Inflammatory macrophage treated with lipopolysaccharide for 4 hours (primary cell): Measurements from ENCODE around the gene TSPAN9.

Source experiments
- DNase-seq: peaks from one replicate; pipeline ENCODE4 v3.0.0-alpha.2; 2020

The TSPAN9 gene

DNA sequence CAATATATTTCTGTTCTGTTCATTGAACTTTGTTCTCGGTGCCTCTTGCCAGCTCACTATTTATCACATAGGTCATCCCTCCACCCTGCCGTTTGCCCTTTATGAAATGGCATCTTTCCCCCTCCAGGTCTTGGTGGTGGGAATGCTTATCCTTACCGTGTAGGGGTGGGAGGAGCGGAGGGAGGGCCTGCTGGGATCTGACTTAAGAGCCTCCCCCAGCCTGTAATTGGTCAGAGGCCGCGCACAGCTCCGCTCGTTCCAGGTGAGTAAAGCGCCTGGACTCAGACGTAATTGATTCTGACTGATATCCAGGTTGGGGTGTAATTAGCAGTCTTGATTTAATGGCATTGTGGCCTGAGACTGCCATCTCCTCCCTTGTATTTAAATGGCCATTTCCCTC is 185.3 kb downstream of the TSPAN9 start:
- no peak for DNase-seq

DNA sequence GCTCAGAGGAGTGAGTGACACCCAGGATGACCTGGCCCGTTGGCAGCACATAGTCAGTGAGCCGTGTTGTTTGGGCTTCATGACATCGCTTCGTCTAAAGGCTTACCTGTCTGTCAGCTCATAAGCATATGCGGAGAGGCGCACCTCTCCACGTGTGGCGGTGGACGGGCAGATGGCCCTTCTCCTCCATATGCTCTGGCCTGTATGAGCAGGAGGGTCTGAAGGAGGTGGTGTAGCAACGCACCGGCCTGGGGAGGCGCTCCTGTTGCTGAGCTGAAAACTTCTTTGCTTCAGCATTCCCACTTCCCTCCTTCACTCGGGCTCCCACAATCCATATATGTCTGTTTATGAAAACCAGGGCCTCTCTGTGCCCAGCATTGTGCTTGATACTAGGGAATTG is 186.1 kb downstream of the TSPAN9 start:
- DNase-seq: no peak

DNA sequence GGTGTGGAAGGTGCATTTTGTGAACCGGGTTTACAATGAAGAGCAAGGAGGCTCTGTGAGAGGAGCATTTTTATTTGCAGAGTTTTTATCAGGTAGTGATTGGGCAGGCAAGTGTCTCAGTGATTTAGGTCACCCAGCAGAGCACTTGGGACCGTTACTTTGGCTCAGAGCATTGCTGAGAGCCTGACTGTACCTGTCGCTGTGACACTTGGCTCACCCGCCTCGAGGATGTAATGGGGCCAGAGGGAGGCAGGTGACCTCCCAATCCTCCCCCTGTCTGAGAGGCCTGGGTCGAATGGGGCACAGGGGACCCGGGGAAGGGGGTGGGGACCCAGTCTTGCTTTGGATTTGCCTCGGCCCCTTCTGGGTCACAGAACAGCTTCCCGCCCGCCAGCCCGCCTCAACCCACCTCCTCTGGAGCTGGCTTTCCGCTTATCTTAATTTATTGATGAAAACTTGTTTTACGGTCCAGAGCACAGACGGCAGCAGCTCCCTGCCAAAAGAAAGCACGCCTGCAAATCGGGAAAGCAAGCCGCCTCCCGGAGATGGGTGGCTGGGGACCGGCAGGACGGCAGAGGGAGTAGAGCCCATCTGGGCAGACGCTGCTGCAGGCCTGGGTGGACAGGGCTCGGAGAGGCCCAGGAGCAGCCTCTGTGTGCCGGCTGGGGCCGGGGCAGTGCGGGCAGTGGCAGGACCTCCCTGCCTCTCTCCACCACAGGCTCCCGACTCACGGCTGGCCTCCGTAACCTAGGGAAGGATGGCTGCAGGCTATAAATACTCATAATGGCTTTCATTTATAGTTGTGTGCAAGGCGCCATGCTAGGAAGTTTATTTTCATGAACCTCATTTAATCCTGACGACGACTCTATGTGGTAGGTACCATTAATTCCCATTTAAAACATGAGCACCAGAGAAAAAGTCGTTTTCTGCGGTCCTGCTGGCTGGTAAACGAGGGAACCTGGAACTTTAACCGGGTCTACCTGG is 187.1 kb downstream of the TSPAN9 start:
- no peak for DNase-seq

DNA sequence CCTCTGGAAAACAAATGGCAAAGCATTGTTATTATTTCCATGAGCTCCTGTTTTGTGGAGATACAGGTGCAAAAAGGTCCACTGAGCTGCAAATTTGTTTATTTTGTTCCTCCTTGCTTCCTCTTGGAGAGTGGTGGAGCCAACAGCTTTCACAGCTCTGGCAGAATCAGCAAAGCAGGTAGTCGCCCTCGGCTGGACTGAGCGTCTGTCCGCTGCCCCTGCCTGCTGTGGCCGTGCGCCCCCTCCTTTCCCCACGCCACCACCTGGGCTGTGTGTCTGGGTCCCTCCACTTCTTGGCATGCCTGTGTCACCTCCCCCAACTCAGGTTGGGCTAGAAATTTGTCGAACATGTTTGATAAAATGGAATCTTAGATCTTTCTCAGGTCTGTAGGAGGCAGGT is 188.2 kb downstream of the TSPAN9 start:
- no peak for DNase-seq

DNA sequence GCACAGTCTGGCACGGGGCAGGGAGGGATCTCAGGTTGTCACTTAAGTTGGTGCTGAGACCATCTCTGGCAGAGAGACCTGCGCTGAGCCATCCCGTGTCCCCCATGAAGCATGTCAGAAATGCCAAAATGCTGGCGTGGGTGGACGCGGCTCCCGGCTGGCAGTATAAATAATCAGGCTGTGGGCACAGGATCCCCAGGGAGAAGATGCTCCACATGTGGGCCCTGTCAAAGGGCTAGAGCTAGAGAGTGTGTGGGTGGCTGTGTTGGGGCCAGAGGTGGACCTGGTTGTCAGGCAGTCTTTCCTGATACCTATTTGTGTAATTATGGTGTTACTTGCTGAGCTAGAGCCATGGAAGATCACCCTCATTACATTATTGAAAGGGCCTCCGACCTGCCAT is 189.5 kb downstream of the TSPAN9 start:
- DNase-seq: no peak

DNA sequence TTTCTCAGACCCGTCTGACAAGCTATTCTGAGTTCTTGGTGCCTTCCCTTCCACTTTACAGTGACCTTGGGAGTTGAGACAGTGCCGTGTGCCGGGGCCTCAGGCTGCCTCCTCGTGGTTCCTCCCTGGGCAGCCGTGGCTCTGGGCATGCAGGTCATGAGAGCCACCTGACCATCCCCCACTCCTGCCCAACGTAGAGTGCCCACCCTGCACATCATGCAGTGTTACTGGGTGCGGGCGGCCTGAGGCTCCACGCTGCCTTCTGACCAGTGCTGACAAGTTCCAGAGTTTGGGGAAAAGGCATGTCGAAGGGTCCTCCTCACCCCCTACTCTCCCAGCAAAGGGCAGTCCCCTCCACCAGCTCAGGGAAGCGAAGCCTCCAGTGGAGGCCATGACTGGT is 190.5 kb downstream of the TSPAN9 start:
- no peak for DNase-seq

DNA sequence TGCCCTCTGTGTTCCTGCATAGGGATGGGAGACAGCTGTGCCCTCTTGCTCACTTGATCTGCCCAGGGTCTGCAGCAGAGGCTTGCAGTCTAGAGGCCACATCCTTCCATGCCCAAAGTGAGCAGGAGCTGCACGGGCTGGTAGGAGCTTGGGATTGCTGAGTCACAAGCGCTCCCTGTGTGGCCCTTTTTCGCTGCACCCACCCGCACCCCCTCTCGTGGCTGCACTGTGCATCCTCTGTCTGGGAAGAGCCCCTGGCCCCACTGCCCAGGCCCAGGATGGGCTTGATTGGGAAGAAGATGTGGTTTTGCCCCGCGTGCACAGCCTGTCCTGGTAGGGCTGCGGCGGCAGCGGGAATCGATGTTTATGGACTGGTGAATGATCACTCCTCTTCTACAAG is 192.4 kb downstream of the TSPAN9 start:
- DNase-seq: no peak

DNA sequence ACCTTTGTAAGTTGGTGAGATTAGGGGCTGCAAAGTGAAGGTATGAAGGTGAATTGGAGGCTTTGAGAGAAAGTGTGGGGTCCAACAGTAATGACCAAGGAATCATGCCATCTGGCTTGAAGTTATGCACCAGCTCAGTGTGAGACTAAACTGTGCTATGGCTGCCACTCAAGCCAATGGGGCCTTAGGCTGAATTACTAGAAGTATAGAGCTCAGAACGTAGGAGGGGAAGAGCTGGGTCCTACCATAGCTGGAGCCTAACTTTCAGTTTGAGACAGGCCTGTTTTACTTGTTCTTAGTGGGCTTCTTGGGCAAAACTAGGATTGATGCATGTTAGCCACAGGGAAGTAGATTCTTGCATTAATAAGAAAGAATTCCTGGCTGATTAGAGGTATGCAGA is 194.0 kb downstream of the TSPAN9 start:
- DNase-seq: no peak

DNA sequence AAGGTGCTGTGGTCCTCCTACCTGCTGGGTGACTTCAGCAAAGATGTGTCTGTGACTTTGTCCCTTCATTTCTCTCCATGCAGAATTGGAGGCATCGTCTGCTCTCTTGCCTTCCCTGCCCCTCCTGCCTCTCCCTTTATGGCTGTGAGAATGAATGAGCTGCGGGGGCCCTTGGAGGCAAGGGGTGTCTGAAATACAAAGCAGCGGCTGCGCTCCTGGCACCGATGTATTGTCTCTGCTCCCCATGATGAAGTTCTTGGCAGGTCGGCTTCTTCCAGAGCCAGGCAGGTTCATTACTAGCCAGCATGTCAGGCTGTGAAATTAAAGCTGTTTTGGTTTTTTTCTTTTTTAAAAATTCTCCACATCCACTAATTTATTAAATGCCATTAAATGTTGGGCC is 194.5 kb downstream of the TSPAN9 start:
- DNase-seq: no peak

DNA sequence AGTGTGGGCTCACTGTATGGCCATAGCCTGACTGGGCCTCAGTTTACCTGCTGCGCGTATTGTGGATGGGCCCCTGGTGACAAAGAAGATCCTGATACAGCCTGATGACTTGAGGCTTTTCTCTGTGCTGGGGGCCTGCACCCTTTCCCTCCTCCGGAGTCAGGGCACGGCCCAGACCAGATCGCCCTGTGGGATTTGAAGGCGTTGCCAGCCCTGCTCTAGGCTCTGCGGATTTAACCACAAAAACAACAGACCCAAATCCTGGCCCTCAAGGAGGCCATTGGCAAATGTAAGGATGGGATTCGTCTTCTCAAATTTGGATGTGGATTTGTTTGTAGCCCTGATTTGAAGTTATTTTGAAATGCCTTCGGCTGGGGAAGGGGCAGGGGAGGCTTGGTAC is 195.8 kb downstream of the TSPAN9 start:
- DNase-seq: no peak

DNA sequence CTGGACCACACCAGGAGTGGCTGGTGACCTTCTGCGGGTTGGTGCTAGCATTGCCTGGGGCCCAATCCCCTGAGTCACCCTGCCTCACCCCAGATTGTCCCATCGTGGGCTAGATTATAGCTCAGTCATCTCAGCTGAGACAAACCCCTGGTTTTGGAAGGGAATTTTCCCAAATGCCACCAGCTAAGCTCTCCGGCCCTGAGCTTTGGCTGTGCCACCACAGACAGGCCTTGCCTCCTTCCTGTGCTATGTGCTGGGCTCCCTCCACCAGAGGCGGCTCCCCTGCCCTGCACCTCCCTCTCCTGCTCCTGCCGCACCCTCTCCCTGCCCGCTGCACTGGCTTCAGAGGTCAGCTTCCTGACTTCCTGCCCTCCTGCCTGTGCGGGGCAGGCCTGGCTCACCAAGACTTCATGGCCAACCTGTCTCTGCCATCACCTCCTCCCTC is 196.3 kb downstream of the TSPAN9 start:
- DNase-seq: no peak

DNA sequence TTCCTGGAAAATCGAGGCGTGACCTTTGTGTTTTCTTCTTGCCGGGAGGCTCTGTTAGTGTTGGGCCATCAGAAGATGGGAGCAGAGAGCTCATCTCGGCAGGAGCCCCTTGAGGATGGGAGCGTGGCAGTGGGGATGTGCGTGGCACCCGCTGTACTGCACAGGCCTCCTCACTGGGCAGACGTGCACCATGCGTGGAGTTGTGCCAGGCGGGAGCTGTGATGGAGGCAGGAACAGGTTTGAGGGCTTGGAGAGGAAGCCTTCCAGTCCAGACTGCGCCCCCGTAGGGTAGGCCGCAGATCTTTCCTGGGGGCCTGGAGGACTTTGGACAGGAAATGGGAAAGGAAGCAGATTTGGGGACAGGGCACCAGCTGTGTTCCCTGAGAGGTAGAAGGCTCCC is 197.5 kb downstream of the TSPAN9 start:
- DNase-seq: no peak

DNA sequence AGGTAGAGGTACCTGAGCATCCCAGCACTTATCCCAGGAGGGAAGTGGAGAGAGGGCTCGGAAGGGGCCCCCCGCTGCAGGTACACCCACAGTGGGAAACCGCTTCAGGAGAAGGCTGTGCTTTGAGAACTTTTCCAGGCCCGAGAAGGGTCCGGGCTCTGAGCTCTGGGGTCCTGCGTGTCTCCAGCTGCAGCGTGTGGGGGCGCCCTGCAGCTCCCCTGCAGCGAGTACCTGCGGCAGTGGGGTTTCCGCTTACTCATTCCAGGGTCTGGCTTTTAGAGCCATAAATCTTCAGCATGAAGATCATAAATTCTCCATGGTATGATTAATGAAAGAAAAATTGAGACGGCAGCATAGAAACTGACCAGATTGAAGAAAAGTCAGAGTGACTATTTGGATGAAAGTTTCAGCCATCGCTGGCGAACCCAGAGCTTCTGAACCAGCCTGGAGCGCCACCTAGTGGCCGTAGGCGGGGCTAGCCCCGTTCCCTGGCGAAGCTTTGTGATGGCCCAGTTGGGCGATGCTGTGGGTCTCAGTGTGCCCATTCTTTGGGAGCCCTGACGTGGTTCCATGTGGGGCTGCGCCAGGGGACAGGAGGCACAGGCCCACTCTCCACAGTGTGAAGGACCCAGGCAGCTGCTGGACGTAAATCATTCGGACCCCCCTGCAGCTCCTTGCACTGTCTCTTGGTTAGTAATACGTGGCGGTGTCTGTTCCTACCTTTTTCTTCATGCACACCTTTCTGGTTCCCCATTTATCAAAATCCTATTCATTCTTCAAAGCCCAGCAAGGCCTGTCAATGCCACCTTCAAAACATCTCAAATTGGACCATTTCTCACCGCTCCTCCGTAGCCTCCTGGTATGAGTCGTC is 198.2 kb downstream of the TSPAN9 start:
- DNase-seq: peak; percentile 55

DNA sequence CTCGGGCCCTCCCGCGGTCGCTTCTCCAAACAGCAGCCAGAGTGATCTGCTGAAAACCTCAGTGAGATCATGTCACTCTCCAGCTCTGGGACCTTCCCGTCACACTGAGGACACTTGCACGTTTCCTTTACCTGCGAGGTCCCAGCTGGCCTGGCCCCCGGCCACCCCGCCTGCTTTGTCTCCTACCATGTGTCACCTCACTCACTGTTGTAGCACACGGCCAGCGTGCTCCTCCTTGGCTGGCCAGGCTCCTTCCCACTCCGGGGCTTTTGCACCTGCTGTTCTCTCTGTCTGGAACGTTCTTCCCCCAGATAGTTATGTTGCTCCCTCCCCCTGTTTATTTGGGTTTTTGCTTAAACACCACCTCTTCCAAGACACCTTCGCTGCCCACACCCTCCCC is 199.0 kb downstream of the TSPAN9 start:
- no peak for DNase-seq

DNA sequence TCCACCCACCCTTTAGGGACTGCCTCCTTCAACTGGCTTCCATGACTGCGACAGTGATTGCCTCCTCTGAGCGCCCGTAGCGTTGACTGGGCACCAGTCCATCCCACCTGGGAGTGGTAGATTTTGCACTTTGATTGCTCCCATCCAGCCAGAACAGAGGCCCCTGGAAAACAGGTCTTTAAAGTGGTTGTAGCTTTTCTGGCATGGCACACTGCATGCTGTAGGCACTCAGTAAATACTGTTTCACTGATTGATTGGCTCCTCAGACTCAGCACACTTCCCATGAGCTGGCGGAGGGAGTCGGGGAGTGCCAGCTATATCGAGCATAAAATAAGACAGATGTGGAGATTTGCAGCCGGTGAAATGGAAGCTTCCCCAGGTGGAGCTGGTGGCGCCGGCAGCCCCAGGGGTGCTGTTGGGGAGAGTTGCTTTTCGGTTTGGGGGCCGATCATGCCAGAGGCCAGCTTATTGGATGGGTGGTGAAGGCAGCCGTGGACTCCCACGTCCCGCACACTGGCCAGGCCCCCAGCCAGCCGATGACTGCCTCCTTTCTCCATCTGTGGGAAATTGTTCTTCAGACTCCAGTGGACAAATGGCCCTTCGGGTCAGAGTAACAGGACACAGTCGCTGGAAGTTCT is 200.2 kb downstream of the TSPAN9 start:
- no peak for DNase-seq

DNA sequence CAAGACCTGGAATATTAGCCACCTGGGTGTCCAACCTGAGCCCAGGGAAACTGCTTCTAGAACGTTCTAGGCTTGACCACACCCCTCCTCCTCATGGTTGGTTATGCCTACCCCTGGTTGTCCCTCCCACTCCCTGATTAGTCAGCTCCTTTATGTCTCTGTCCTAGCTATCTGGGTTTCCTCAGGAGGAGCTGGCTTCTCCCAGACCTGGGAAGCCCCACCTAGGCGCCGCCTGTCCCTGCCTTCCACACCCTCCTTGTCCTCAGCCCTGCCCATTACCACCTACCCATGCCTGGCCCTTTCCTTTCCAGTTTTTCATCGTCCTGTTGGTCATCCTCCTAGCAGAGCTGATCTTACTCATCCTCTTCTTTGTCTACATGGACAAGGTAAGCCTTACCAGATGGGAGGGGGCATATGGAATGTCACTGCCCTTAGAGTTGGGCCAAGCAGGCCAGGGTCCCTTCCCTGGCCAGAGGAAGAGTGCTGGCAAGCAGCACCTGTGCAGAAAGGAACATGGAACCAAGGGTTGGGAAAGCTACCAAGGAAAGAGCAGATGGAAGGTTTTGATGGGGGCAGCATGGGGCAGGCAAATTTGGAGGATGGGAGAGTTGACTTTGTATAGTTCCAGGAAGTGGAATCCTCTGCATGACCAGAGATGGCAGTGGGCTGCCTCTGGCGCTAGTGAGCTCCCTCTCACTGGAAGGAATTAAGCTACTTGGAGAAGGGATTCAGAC is 201.7 kb downstream of the TSPAN9 start:
- no peak for DNase-seq

DNA sequence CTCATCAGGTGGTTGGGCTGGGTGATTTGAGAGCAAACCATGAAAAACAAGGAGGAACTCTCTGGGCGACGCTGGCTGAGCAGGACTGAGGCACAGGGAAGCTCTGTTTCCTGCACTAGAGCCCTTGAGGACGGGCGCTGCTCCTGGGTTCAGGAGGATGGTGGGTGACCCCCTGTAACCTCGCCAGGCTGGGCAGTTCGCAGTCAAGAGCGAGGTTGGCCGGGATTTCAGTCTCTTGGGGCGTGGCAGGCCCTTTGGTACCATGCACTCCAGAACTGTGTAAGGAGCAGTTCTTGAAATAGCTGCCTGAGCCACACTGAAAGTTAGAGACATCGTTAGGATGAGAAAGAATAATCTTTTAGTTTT is 202.2 kb downstream of the TSPAN9 start:
- no peak for DNase-seq

DNA sequence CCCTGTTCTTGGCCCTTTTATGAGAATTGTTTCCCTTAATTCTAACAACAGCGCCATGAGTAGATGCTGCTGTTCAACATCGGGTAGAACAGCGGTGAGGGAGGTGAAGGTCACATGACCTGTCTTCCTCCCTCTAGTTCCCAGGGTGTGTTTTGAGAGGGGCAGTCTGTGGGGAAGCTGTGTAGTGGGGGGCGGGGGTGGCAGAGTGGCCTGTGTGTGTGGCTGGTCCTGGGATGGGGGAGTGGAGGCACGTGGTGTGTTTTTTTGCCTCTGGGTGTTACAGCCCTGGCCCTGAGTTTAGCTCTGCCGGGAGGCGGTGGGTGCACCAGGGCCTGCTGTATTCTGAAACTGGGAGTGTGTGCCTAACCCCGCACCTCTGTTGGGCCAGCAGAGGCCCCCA is 202.7 kb downstream of the TSPAN9 start:
- DNase-seq: no peak

DNA sequence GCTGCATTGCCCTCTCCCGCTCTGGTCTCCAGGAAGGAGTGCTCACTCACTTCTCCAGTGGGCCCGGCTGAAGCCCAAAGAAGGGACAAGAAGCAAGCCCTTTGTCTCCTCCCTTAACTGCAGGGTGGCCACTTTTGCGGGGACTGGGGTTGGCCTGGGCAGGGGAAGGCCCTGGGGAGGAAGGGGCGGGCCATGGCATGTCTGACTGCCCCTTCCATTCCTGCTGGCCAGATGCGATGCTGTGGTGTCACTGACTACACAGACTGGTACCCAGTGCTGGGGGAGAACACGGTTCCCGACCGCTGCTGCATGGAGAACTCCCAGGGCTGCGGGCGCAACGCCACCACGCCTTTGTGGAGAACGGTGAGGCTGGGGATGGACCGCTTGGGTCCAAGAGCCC is 203.8 kb downstream of the TSPAN9 start:
- no peak for DNase-seq

DNA sequence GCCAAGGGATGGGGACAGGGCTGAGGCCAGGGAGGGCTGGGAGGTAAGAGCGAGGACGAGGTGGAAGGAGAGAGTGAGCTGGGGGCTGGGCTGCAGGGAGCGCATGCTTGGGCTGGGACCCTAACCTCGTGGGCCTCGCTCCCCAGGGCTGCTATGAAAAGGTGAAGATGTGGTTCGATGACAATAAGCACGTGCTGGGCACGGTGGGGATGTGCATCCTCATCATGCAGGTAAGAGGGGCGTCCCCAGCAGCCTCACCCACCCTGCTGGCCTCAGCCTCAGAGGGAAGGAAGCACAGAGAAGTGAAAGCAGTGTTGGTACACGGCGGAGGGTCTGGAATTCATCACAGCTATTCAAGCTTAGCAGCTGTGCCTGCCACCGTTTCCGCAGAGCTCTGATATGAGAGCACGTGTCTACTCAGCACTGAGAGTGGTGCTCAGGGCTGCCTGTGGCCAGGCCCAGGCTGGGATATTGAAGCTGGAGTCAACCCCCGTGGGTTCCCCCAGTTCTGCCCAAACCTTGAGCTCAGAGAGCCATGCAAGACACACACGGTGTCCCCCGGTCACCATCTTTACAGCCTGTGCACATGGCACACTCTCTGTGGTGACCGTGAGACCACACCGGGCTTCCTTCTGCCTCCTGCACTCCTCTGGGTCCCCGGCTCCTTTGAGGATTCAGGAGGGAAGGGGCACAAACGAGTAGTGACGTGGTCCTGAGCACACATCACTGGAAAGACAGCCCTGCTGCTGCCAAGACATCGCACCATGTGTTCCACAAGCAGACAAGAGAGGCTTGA is 204.6 kb downstream of the TSPAN9 start:
- no peak for DNase-seq

DNA sequence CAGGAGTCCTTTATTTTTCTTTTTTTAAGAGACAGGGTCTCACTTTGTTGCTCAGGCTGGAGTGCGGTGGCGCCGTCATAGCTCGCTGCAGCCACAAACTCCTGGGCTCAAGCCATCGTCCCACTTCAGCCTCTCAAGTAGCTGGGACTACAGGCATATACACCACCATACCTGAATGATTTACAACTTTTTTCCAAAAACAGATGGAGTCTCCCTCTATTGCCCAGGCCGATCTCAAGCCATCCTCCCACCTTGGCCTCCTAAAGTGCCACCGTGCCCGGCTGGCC is 205.1 kb downstream of the TSPAN9 start:
- DNase-seq: no peak

DNA sequence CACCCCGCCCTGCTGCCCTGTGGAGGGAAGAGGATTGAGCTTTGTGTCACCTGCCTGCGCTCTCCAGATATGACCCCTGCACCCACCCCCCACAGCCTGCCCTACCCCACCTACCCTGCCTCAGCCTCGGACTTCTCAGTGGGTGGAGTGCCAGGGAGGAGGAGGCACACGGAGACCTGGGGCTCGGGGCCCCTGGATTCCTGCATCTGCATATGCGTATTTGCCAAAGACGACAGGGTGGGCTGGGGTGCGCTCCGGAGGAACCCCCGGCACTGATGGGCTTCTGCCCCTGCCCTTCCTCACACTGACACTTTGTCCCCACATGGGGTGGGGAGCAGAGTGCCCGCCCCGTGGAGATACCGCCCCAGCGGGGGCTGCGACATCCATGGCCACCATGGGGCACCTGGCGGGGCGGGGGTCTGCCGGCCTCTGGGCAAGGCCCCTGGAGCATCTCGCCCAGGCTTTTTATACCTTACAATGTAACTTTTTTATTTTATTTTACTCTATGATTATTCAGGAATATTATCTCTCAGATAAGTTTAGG is 206.0 kb downstream of the TSPAN9 start:
- DNase-seq: no peak
